ENCODE measurements around the gene TRIM8.

DNA sequence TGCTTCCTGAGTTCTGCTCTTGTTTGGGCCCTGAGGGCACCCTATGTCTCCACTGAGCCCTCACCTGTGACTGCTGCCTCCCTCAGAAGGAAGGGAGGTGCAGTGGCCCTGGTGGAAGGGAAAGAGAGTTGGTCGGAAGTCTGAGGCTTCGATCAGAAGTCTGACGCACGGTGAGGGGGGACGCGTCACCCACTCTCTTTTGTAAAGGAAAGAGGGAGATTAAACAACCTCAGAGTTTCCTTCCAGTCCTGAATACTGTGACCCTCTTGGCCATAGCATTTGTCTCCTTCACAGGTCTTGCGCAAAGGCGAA lies 31.4 kb upstream of the TRIM8 start:
- TF ChIP-seq CTCF (IDR thresholded peaks at IDR 0.05), result no peak
- TF ChIP-seq POLR2A (IDR thresholded peaks at IDR 0.05), result no peak

All from lower leg skin (tissue), 3 donors.